GM12878 (cell line): ENCODE results near the gene DHDH. TPM values are rescaled to one million over a fixed set of nuclear protein-coding genes. Genes with fewer than 3 reads are reported as not detected.

Experiments used
- ATAC-seq: fragments of 200-7000 bp; cut with Tn5 transposase; 3 replicates; pipeline ENCODE4 v1.9.1; 2020; ENCODE audit warnings: mild to moderate bottlenecking, moderate library complexity
- BruUV-seq: library from RNA; stranded (reverse); fragments of 400-500 nt; replicated peaks from 2 replicates; lab custom pipeline; 2021; lab: Mats Ljungman, UMichigan
- CTCF ChIA-PET: fragments of 300-600 bp; sonication (Branson Sonifier 250); formaldehyde crosslinking; extraction: SDS; loops from one replicate; lab custom pipeline; 2021; ENCODE audit warnings: inconsistent platforms; lab: Yijun Ruan, JAX
- POLR2A ChIA-PET: fragments of 350-600 bp; formaldehyde crosslinking; extraction: SDS; loops from one replicate; lab custom pipeline; 2021; ENCODE audit warnings: inconsistent platforms; lab: Charles Lee
- RAD21 ChIA-PET: fragments of 300-600 bp; sonication (Branson Sonifier 250); formaldehyde crosslinking; loops from one replicate; lab custom pipeline; 2023; ENCODE audit warnings: antibody characterized with exemption; ENCODE audit not compliant: unreplicated experiment; lab: Charles Lee
- SMC1A ChIA-PET: fragments of 300-600 bp; sonication (Branson Sonifier 250); formaldehyde crosslinking; loops from one replicate; lab custom pipeline; 2023; ENCODE audit not compliant: unreplicated experiment, uncharacterized antibody; lab: Charles Lee
- DNase-seq: peaks from one replicate; pipeline ENCODE4 v3.0.0-alpha.2; 2011; ENCODE audit warnings: low read depth, low spot score
- FAIRE-seq: peaks from 3 replicates; lab custom pipeline; 2011; peaks lifted over from hg19 to GRCh38; lab: Jason Lieb, UNC
- H2AFZ ChIP-seq: 2 replicates; pipeline ENCODE4 v1.6.0; 2011; ENCODE audit warnings: low read depth, low read length, control low read depth; ENCODE audit not compliant: control insufficient read depth
- H3K27ac ChIP-seq: 2 replicates; pipeline ENCODE4 v1.5.1; 2011; ENCODE audit warnings: control low read depth; ENCODE audit not compliant: control insufficient read depth, insufficient read depth
- H3K27me3 ChIP-seq, 2 experiments: replicated peaks in 1 of 2; 2 replicates each; pipeline versions ENCODE4 v1.6.0 to v1.6.1; 2011; ENCODE audit warnings: low read length in 1 of 2; ENCODE audit not compliant: control insufficient read depth in 2 of 2, insufficient read depth in 2 of 2
- H3K36me3 ChIP-seq, 2 experiments: 2 replicates each; pipeline ENCODE4 v1.5.1; 2011; ENCODE audit warnings: low read length in 1 of 2; ENCODE audit not compliant: control insufficient read depth in 2 of 2, insufficient read depth in 2 of 2
- H3K4me1 ChIP-seq: 2 replicates; pipeline ENCODE4 v1.6.1; 2011; ENCODE audit warnings: mild to moderate bottlenecking, low read length, moderate library complexity, mixed read lengths; ENCODE audit not compliant: control insufficient read depth, insufficient read depth
- H3K4me2 ChIP-seq: 2 replicates; pipeline ENCODE4 v1.6.0; 2011; ENCODE audit warnings: control low read depth; ENCODE audit not compliant: control insufficient read depth, insufficient read depth
- H3K4me3 ChIP-seq: fragments of 200-600 bp; sonication (generic); 2 replicates; pipeline ENCODE4 v1.5.1; 2016
- H3K79me2 ChIP-seq: 2 replicates; pipeline ENCODE4 v1.6.0; 2011; ENCODE audit warnings: low read length; ENCODE audit not compliant: control insufficient read depth, insufficient read depth
- H3K9ac ChIP-seq: 2 replicates; pipeline ENCODE4 v1.8.0; 2011; ENCODE audit warnings: low read length, control low read depth, mixed read lengths; ENCODE audit not compliant: control insufficient read depth, insufficient read depth
- H3K9me3 ChIP-seq: replicated peaks from 3 replicates; pipeline ENCODE4 v1.5.1; 2011; ENCODE audit warnings: mild to moderate bottlenecking, low read length; ENCODE audit not compliant: control insufficient read depth, insufficient read depth
- H4K20me1 ChIP-seq: 2 replicates; pipeline ENCODE4 v1.6.0; 2011; ENCODE audit not compliant: control insufficient read depth, insufficient read depth
- BHLHE40 ChIP-seq, 2 experiments: fragments of 450-650 bp in 1 of 2; IDR thresholded peaks; 2 replicates each; pipeline ENCODE4 v1.6.1; 2011 to 2017; ENCODE audit warnings: low read depth in 2 of 2, borderline replicate concordance in 1 of 2, improper control_type of control experiment in 1 of 2, low read length in 1 of 2, mild to moderate bottlenecking in 1 of 2
- EGR1 ChIP-seq, 2 experiments: IDR thresholded peaks; 1 replicate in 1 of 2; 2 replicates in 1 of 2; pipeline ENCODE4 v1.6.1; 2011 to 2012; ENCODE audit warnings: low read depth in 2 of 2, low read length in 2 of 2, borderline replicate concordance in 1 of 2, mild to moderate bottlenecking in 1 of 2, moderate library complexity in 1 of 2
- EP300 ChIP-seq, 2 experiments: fragments of 150-350 bp in 1 of 2; IDR thresholded peaks; 2 replicates each; pipeline ENCODE4 v1.6.1; 2011 to 2012; ENCODE audit warnings: low read depth in 2 of 2, low read length in 2 of 2, borderline replicate concordance in 1 of 2, improper control_type of control experiment in 1 of 2, inconsistent platforms in 1 of 2; ENCODE audit not compliant: control insufficient read depth in 1 of 2
- GATAD2B ChIP-seq: fragments of 450-650 bp; conservative IDR thresholded peaks from 2 replicates; pipeline ENCODE4 v1.6.1; 2017; ENCODE audit warnings: low read depth, mild to moderate bottlenecking, moderate library complexity
- MEF2B ChIP-seq: fragments of 450-650 bp; IDR thresholded peaks from 2 replicates; pipeline ENCODE4 v1.6.1; 2018; ENCODE audit warnings: mild to moderate bottlenecking, moderate library complexity; ENCODE audit not compliant: partially characterized antibody, poor library complexity, severe bottlenecking
- MLLT1 ChIP-seq: fragments of 450-650 bp; IDR thresholded peaks from 2 replicates; pipeline ENCODE4 v1.6.1; 2016; ENCODE audit warnings: mild to moderate bottlenecking
- NR2F1 ChIP-seq: fragments of 450-650 bp; conservative IDR thresholded peaks from 2 replicates; pipeline ENCODE4 v1.6.1; 2017; ENCODE audit warnings: mild to moderate bottlenecking
- PAX8 ChIP-seq: fragments of 450-650 bp; IDR thresholded peaks from 2 replicates; pipeline ENCODE4 v1.6.1; 2017; ENCODE audit warnings: mild to moderate bottlenecking, moderate library complexity
- ZBED1 ChIP-seq: IDR thresholded peaks from 2 replicates; pipeline ENCODE4 v1.6.1; 2016; ENCODE audit warnings: borderline replicate concordance
- ZBTB4 ChIP-seq: fragments of 450-650 bp; formaldehyde crosslinking; IDR thresholded peaks from 2 replicates; pipeline ENCODE4 v1.4.0; 2022; ENCODE audit warnings: mild to moderate bottlenecking, moderate library complexity
- ZNF592 ChIP-seq: fragments of 450-650 bp; IDR thresholded peaks from 2 replicates; pipeline ENCODE4 v1.6.1; 2017; ENCODE audit warnings: mild to moderate bottlenecking, moderate library complexity
- WGBS: methylation state at CpG from one replicate; pipeline ENCODE4 v1.1.6; 2016; ENCODE audit warnings: low lambda C conversion rate; ENCODE audit not compliant: insufficient replicate concordance, insufficient coverage; ENCODE audit errors: missing lambda C conversion rate; 5-methylcytosine and 5-hydroxymethylcytosine counted together
- in situ Hi-C: fragments of 300-500 bp; cut with MboI; formaldehyde crosslinking; loops from 9 replicates; pipeline ENCODE4 v1.14.3; 2018; ENCODE audit warnings: mixed read lengths
- intact Hi-C: fragments of 100-400 bp; cut with micrococcal nuclease; formaldehyde crosslinking; loops from one replicate; pipeline ENCODE4 v1.14.2; 2022; ENCODE audit not compliant: unreplicated experiment
- polyA plus RNA-seq, 11 experiments: library from polyadenylated mRNA; depleted of rRNA in 4 of 11; unstranded in 6 of 11; stranded (reverse) in 5 of 11; fragments of >200 nt; fragmentation: Nextera tagmentation in 4 of 11; fragmentation: Illumina TruSeq in 1 of 11; extraction: Ambion mirVana in 4 of 11; extraction: Trizol in 1 of 11; gene quantifications; 1 replicate in 1 of 11; 2 replicates in 10 of 11; pipeline versions ENCODE4 v1.2.1 to v1.2.3, GENCODE V29; 2011 to 2016; ENCODE audit warnings: inconsistent platforms in 2 of 11, missing spikeins in 2 of 11, low read depth in 1 of 11
- total RNA-seq, 4 experiments: library from RNA; depleted of rRNA in 3 of 4; stranded (reverse); fragments of >200 nt in 3 of 4; fragmentation: Illumina TruSeq in 1 of 4; extraction: Trizol in 1 of 4; gene quantifications; 2 replicates each; pipeline versions ENCODE4 v1.2.1 to v1.2.3, GENCODE V29; 2013 to 2021

The DHDH gene
- total and polyA plus RNA-seq, 10 of the 15 experiments (the other 5 are each of a cell fraction or from before 2014, with no cell fraction given), result 0.13 to 0.21 (median 0.15) TPM; not detected in 7

GRCh38 chr19:48934837-48935236 lies 1.3 kb downstream of the DHDH start:
- 86% methylated on average over 17 of the region's 19 CpGs for WGBS
- ATAC-seq (no peak), FAIRE-seq (no peak), DNase-seq (no peak)
- in situ Hi-C loops, result no loop called here
- CTCF ChIA-PET, result interaction anchor here (1.7 kb wide), 1 partner anchor 35 kb away, joined by 4 read pairs; no protein-coding TSS in a partner anchor
- Histone ChIP-seq H3K27me3 (0 out of 4 replicates have a peak, but pooled peaks cover 0 to 1% of the 10 kb centered on the region in 2 experiments), H3K79me2 (no peaks in the 10 kb centered on the region), H4K20me1 (no peaks in the 10 kb centered on the region), H2AFZ (no peak overlapping the region), H3K9me3 (no peaks in the 10 kb centered on the region), H3K9ac (no peak overlapping the region), H3K36me3 (no peaks in the 10 kb centered on the region), H3K27ac (no peak overlapping the region), H3K4me2 (no peak overlapping the region), H3K4me3 (no peak overlapping the region), H3K4me1 (peaks cover 7% of the 10 kb centered on the region; the same call in 1 of the 2 replicates)
- RAD21 ChIA-PET, result no interaction called here
- SMC1A ChIA-PET, result no interaction called here
- intact Hi-C loops, result no loop called here
- POLR2A ChIA-PET, result no interaction called here
- no TSS peak for BruUV-seq
- TF ChIP-seq NR2F1 (no peak), MEF2B (no peak), GATAD2B (no peak), ZBED1 (no peak), EP300 (IDR thresholded peaks at IDR 0.05; ENCODE audit: borderline replicate concordance in 1 of 2, control insufficient read depth in 1 of 2, low read depth in 2 of 2, low read length in 2 of 2) (no peak), MLLT1 (no peak), BHLHE40 (IDR thresholded peaks at IDR 0.05; ENCODE audit: borderline replicate concordance in 1 of 2, low read depth in 2 of 2, low read length in 1 of 2) (no peak), EGR1 (IDR thresholded peaks at IDR 0.05; ENCODE audit: borderline replicate concordance in 1 of 2, low read depth in 2 of 2, low read length in 2 of 2) (no peak), ZNF592 (no peak), ZBTB4 (CRISPR knock-in tag) (no peak), PAX8 (no peak)
